SU-DHL-6 (cell line): Measurements from ENCODE around the gene CLIC1.

Source experiments
- CTCF ChIP-seq: fragments of 200-600 bp; sonication (generic); IDR thresholded peaks from one replicate; pipeline ENCODE4 v1.5.1; 2017; ENCODE audit warnings: antibody characterized with exemption, mild to moderate bottlenecking, low read length, moderate library complexity; ENCODE audit not compliant: insufficient read depth, poor library complexity, severe bottlenecking
- EZH2phosphoT487 ChIP-seq: fragments of 200-600 bp; sonication (generic), shearing (Covaris generic); conservative IDR thresholded peaks from 2 replicates; pipeline ENCODE4 v1.6.1; 2018; ENCODE audit warnings: mild to moderate bottlenecking, antibody characterized with exemption, low read length, moderate library complexity, mixed read lengths

- TF ChIP-seq CTCF (no peak), EZH2phosphoT487 (no peak)
Observed at GRCh38 chr6:31721351-31722020, 14.8 kb downstream of the CLIC1 start, which contains the start of gene LY6G6C.
